Body of pancreas (tissue), 4 donors: ENCODE measurements around the gene MAB21L3. TPM values are rescaled to one million over a fixed set of nuclear protein-coding genes. Genes with fewer than 3 reads are reported as not detected.

Source experiments
- ATAC-seq: fragments of 150-250 bp; one replicate; pipeline ENCODE4 v1.9.1; 2016
- DNase-seq, 4 donors: peaks; one replicate each; pipeline ENCODE4 v3.0.0-alpha.2; 2019
- H3K27ac ChIP-seq, 4 donors: fragments of 200-600 bp; sonication (generic); 1 replicate in 3 of 4; 2 replicates in 1 of 4; pipeline versions ENCODE4 v1.5.1 to v1.6.1; 2016 to 2019; ENCODE audit warnings: mild to moderate bottlenecking in 1 of 4, mixed read lengths in 1 of 4, moderate library complexity in 1 of 4
- H3K27me3 ChIP-seq, 2 donors: fragments of 200-600 bp; sonication (generic); one replicate each; pipeline ENCODE4 v1.6.0; 2016; ENCODE audit warnings: mild to moderate bottlenecking in 1 of 2
- H3K36me3 ChIP-seq, 2 donors: fragments of 200-600 bp; sonication (generic); replicated peaks in 1 of 2; 2 replicates each; pipeline ENCODE4 v1.5.1; 2016; ENCODE audit warnings: low read depth in 2 of 2; ENCODE audit not compliant: insufficient read depth in 1 of 2
- H3K4me1 ChIP-seq: fragments of 200-600 bp; sonication (generic); one replicate; pipeline ENCODE4 v1.6.0; 2016
- H3K4me3 ChIP-seq, 2 donors: fragments of 200-600 bp; sonication (generic); 1 replicate in 1 of 2; 2 replicates in 1 of 2; pipeline ENCODE4 v1.5.1; 2016 to 2019
- H3K9me3 ChIP-seq, 3 donors: fragments of 200-600 bp; sonication (generic); 1 replicate in 2 of 3; 2 replicates in 1 of 3; pipeline ENCODE4 v1.5.1; 2016
- CTCF ChIP-seq, 7 experiments: fragments of 450-650 bp in 4 of 7; fragments of 200-600 bp in 3 of 7; sonication (generic) in 3 of 7; IDR thresholded peaks; one replicate each; pipeline ENCODE4 v1.5.1; 2016 to 2019; ENCODE audit warnings: antibody characterized with exemption in 7 of 7
- POLR2A ChIP-seq, 3 donors: fragments of 450-650 bp; IDR thresholded peaks; one replicate each; pipeline ENCODE4 v1.6.1; 2016; ENCODE audit warnings: antibody characterized with exemption in 3 of 3, mild to moderate bottlenecking in 2 of 3
- WGBS, 2 donors: methylation state at CpG; one replicate each; pipeline ENCODE4 v1.1.5; 2017; 5-methylcytosine and 5-hydroxymethylcytosine counted together
- intact Hi-C: fragments of 100-400 bp; cut with DNase I; formaldehyde crosslinking; loops from one replicate; pipeline ENCODE4 v1.15.1; 2023
- total RNA-seq, 2 donors: library from RNA; depleted of rRNA; stranded (reverse); fragments of >200 nt; gene quantifications; one replicate each; pipeline ENCODE4 v1.1.0, GENCODE V29; 2016

The MAB21L3 gene
- total RNA-seq, 2 donors from 2014 or later = not detected

- Histone ChIP-seq H3K27ac (no peak overlapping the region), H3K4me1 (no peaks in the 10 kb centered on the region), H3K9me3 (no peaks in the 10 kb centered on the region), H3K36me3 (no peaks in the 10 kb centered on the region), H3K4me3 (no peak overlapping the region), H3K27me3 (no peaks in the 10 kb centered on the region)
- intact Hi-C loops = no loop called here
- TF ChIP-seq CTCF (IDR thresholded peaks at IDR 0.05) (no peak), POLR2A (IDR thresholded peaks at IDR 0.05) (no peak)
- DNase-seq = no peak
- 84 to 85% methylated on average over 7 of the region's 7 CpGs for WGBS, 2 donors
- no peak for ATAC-seq
Observed at GRCh38 chr1:116113615-116114014, 2.4 kb downstream of the MAB21L3 start.

GRCh38 chr1:116115476-116116439 is 4.6 kb downstream of the MAB21L3 start:
- Histone ChIP-seq H3K4me3 (no peak overlapping the region), H3K27ac (no peak overlapping the region), H3K36me3 (no peaks in the 10 kb centered on the region), H3K4me1 (no peaks in the 10 kb centered on the region), H3K27me3 (no peaks in the 10 kb centered on the region), H3K9me3 (no peaks in the 10 kb centered on the region)
- intact Hi-C loops = no loop called here
- ATAC-seq = no peak
- no peak for TF ChIP-seq POLR2A (IDR thresholded peaks at IDR 0.05)
- no peak for TF ChIP-seq CTCF (IDR thresholded peaks at IDR 0.05)
- no peak for DNase-seq
- 93 to 96% methylated on average over 4 of the region's 4 CpGs for WGBS, 2 donors

- H3K27ac ChIP-seq = no peak overlapping the region
- 83 to 88% methylated on average over 3 of the region's 3 CpGs for WGBS, 2 donors
- no peaks in the 10 kb centered on the region for H3K36me3 ChIP-seq
- H3K4me1 ChIP-seq = no peaks in the 10 kb centered on the region
- DNase-seq (no peak), ATAC-seq (no peak)
- no peaks in the 10 kb centered on the region for H3K27me3 ChIP-seq
- intact Hi-C loops = no loop called here
- H3K9me3 ChIP-seq = no peaks in the 10 kb centered on the region
- no peak for TF ChIP-seq POLR2A (IDR thresholded peaks at IDR 0.05)
- no peak for TF ChIP-seq CTCF (IDR thresholded peaks at IDR 0.05)
- no peak overlapping the region for H3K4me3 ChIP-seq
Observed at GRCh38 chr1:116118471-116118870, 7.3 kb downstream of the MAB21L3 start.

- DNase-seq (no peak), ATAC-seq (no peak)
- H3K4me1 ChIP-seq = no peaks in the 10 kb centered on the region
- H3K36me3 ChIP-seq = no peaks in the 10 kb centered on the region
- 77 to 93% methylated on average over 3 of the region's 3 CpGs for WGBS, 2 donors
- no peak overlapping the region for H3K27ac ChIP-seq
- H3K9me3 ChIP-seq = no peaks in the 10 kb centered on the region
- TF ChIP-seq CTCF (IDR thresholded peaks at IDR 0.05) = no peak
- TF ChIP-seq POLR2A (IDR thresholded peaks at IDR 0.05) = no peak
- H3K27me3 ChIP-seq = no peaks in the 10 kb centered on the region
- intact Hi-C loops = no loop called here
- H3K4me3 ChIP-seq = no peak overlapping the region
Observed at GRCh38 chr1:116119876-116120275, 8.7 kb downstream of the MAB21L3 start.
